Endothelial cell of umbilical vein (primary cell): Measurements from ENCODE around the gene NHSL2. TPM values are rescaled to one million over a fixed set of nuclear protein-coding genes. Genes with fewer than 3 reads are reported as not detected.

Source experiments
- BruUV-seq: library from RNA; stranded (reverse); fragments of 400-500 nt; replicated peaks from 2 replicates; lab custom pipeline; 2021; lab: Mats Ljungman, UMichigan
- CTCF ChIA-PET: fragments of 300-600, 350-600 bp; sonication (Branson Sonifier 250); formaldehyde crosslinking; loops from one replicate; lab custom pipeline; 2021; ENCODE audit warnings: antibody characterized with exemption, inconsistent platforms; lab: Charles Lee
- POLR2A ChIA-PET: fragments of 300-600, 350-600 bp; sonication (Branson Sonifier 250); formaldehyde crosslinking; loops from one replicate; lab custom pipeline; 2021; ENCODE audit warnings: antibody characterized with exemption, inconsistent platforms; lab: Charles Lee
- DNase-seq: peaks from one replicate; pipeline ENCODE4 v3.0.0-alpha.2; 2011; ENCODE audit warnings: low read depth, low spot score
- FAIRE-seq: peaks from 2 replicates; lab custom pipeline; 2011; peaks lifted over from hg19 to GRCh38; lab: Jason Lieb, UNC
- H2AFZ ChIP-seq: 2 replicates; pipeline ENCODE4 v1.6.0; 2012; ENCODE audit warnings: low read depth, low read length, control low read depth, inconsistent platforms
- H3K27ac ChIP-seq: 2 replicates; pipeline ENCODE4 v1.5.1; 2011; ENCODE audit warnings: low read depth, mild to moderate bottlenecking, control low read depth, low read length, moderate library complexity; ENCODE audit not compliant: insufficient read depth
- H3K27me3 ChIP-seq, 2 experiments: 2 replicates each; pipeline versions ENCODE4 v1.6.0 to v1.6.1; 2011; ENCODE audit warnings: low read length in 2 of 2, mixed read lengths in 1 of 2; ENCODE audit not compliant: control insufficient read depth in 2 of 2, insufficient read depth in 2 of 2
- H3K36me3 ChIP-seq, 2 experiments: 2 replicates in 1 of 2; 3 replicates in 1 of 2; pipeline ENCODE4 v1.5.1; 2011; ENCODE audit warnings: low read length in 2 of 2, mild to moderate bottlenecking in 1 of 2, moderate library complexity in 1 of 2; ENCODE audit not compliant: control insufficient read depth in 2 of 2, insufficient read depth in 2 of 2; ENCODE audit errors: extremely low read depth in 1 of 2
- H3K4me1 ChIP-seq: 3 replicates; pipeline ENCODE4 v1.5.1; 2011; ENCODE audit warnings: mild to moderate bottlenecking, low read length; ENCODE audit not compliant: control insufficient read depth, insufficient read depth; ENCODE audit errors: extremely low read depth
- H3K4me2 ChIP-seq: 2 replicates; pipeline ENCODE4 v1.6.1; 2011; ENCODE audit warnings: low read length, control low read depth, mixed read lengths; ENCODE audit not compliant: insufficient read depth
- H3K4me3 ChIP-seq, 3 experiments: fragments of 200-600 bp in 1 of 3; sonication (generic), shearing (Covaris generic) in 1 of 3; replicated peaks in 1 of 3; 2 replicates each; pipeline ENCODE4 v1.5.1; 2011 to 2016; ENCODE audit warnings: control low read depth in 3 of 3, low read length in 3 of 3, mild to moderate bottlenecking in 2 of 3, inconsistent platforms in 1 of 3, low read depth in 1 of 3, moderate library complexity in 1 of 3; ENCODE audit not compliant: insufficient read depth in 1 of 3
- H3K79me2 ChIP-seq: 2 replicates; pipeline ENCODE4 v1.6.0; 2012; ENCODE audit warnings: low read length, inconsistent platforms; ENCODE audit not compliant: control insufficient read depth, insufficient read depth
- H3K9ac ChIP-seq: replicated peaks from 2 replicates; pipeline ENCODE3; 2011; ENCODE audit warnings: low read length, control low read depth; ENCODE audit not compliant: insufficient read depth; ENCODE audit errors: extremely low read depth
- H3K9me1 ChIP-seq: replicated peaks from 3 replicates; pipeline ENCODE4 v1.6.0; 2011; ENCODE audit warnings: mild to moderate bottlenecking, low read length; ENCODE audit not compliant: control insufficient read depth, insufficient read depth; ENCODE audit errors: extremely low read depth
- H3K9me3 ChIP-seq: replicated peaks from 2 replicates; pipeline ENCODE4 v1.5.1; 2012; ENCODE audit warnings: low read length, inconsistent platforms; ENCODE audit not compliant: control insufficient read depth, insufficient read depth
- H4K20me1 ChIP-seq: replicated peaks from 2 replicates; pipeline ENCODE3; 2011; ENCODE audit warnings: mild to moderate bottlenecking, low read length; ENCODE audit not compliant: control insufficient read depth, insufficient read depth; ENCODE audit errors: extremely low read depth
- CTCF ChIP-seq, 2 donors: IDR thresholded peaks; 1 replicate in 1 of 2; 2 replicates in 1 of 2; pipeline ENCODE4 v1.5.1; 2011; ENCODE audit warnings: low read length in 2 of 2, mild to moderate bottlenecking in 2 of 2, moderate library complexity in 2 of 2, control low read depth in 1 of 2, inconsistent platforms in 1 of 2, low read depth in 1 of 2; ENCODE audit not compliant: insufficient read depth in 1 of 2; ENCODE audit errors: extremely low read depth in 1 of 2
- EZH2 ChIP-seq: IDR thresholded peaks from 2 replicates; pipeline ENCODE4 v1.6.1; 2012; ENCODE audit warnings: borderline replicate concordance, low read depth, mild to moderate bottlenecking, moderate library complexity, low read length, inconsistent platforms; ENCODE audit not compliant: severe bottlenecking
- FOS ChIP-seq: IDR thresholded peaks from 2 replicates; pipeline ENCODE4 v1.6.1; 2011; ENCODE audit warnings: mild to moderate bottlenecking, low read length, moderate library complexity, borderline replicate concordance; ENCODE audit not compliant: insufficient read depth
- GATA2 ChIP-seq: IDR thresholded peaks from 2 replicates; pipeline ENCODE4 v1.7.0; 2011; ENCODE audit warnings: low read depth, mild to moderate bottlenecking, moderate library complexity, mixed read lengths, low read length; ENCODE audit not compliant: insufficient read length, insufficient read depth
- JUN ChIP-seq: IDR thresholded peaks from 2 replicates; pipeline ENCODE4 v1.6.1; 2011; ENCODE audit warnings: borderline replicate concordance, low read depth; ENCODE audit not compliant: insufficient read length, insufficient read depth
- MAX ChIP-seq: IDR thresholded peaks from 2 replicates; pipeline ENCODE4 v1.6.1; 2011; ENCODE audit not compliant: insufficient read depth, insufficient read length
- MYC ChIP-seq: IDR thresholded peaks from one replicate; pipeline ENCODE4 v1.6.1; 2011; ENCODE audit warnings: mild to moderate bottlenecking, low read depth, low read length
- POLR2A ChIP-seq: IDR thresholded peaks from 2 replicates; pipeline ENCODE4 v1.6.1; 2012; ENCODE audit warnings: low read depth, mild to moderate bottlenecking, control low read depth, low read length
- POLR2AphosphoS5 ChIP-seq: IDR thresholded peaks from 2 replicates; pipeline ENCODE4 v1.6.1; 2012; ENCODE audit warnings: low read depth, mild to moderate bottlenecking, control low read depth, low read length, moderate library complexity; ENCODE audit not compliant: insufficient read depth
- dilution Hi-C: fragments of 300-500 bp; cut with MboI; formaldehyde crosslinking; loops from one replicate; pipeline ENCODE4 v1.15.0; 2019; ENCODE audit warnings: low sequenced_read_pairs; ENCODE audit not compliant: extremely low pct_ligation_motif_present
- intact Hi-C: fragments of 100-400 bp; cut with micrococcal nuclease; formaldehyde crosslinking; loops from one replicate; pipeline ENCODE4 v1.10.0; 2022
- polyA plus RNA-seq, 4 experiments: library from polyadenylated mRNA; depleted of rRNA in 3 of 4; stranded (reverse) in 3 of 4; unstranded in 1 of 4; fragments of >200 nt; gene quantifications; 2 replicates each; pipeline versions ENCODE4 v1.2.1 to v1.2.3, GENCODE V29; 2011 to 2012; ENCODE audit warnings: missing spikeins in 1 of 4
- total RNA-seq: library from RNA; stranded (reverse); gene quantifications from 2 replicates; pipeline ENCODE4 v1.2.3, GENCODE V29; 2021

The NHSL2 gene
- total and polyA plus RNA-seq, 2 donors (not counting 3 experiments of a cell fraction or from before 2014, with no cell fraction given), result 23.5 to 49.9 TPM

- Histone ChIP-seq H3K27ac (no peak overlapping the region), H3K4me1 (no peaks in the 10 kb centered on the region), H3K9ac (no peak overlapping the region), H3K79me2 (no peaks in the 10 kb centered on the region), H3K27me3 (no peaks in the 10 kb centered on the region), H3K9me1 (no peaks in the 10 kb centered on the region), H2AFZ (no peak overlapping the region), H3K9me3 (no peaks in the 10 kb centered on the region), H3K4me2 (no peak overlapping the region), H4K20me1 (no peaks in the 10 kb centered on the region), H3K36me3 (no peaks in the 10 kb centered on the region), H3K4me3 (no peak overlapping the region)
- BruUV-seq, result no TSS peak
- FAIRE-seq (no peak), DNase-seq (no peak)
- dilution Hi-C loops (no loop called here), intact Hi-C loops (no loop called here)
- POLR2A ChIA-PET, result no interaction called here
- TF ChIP-seq MAX (no peak), FOS (no peak), JUN (no peak), GATA2 (no peak), EZH2 (no peak), MYC (no peak)
- CTCF ChIA-PET, result interaction anchor here (1.3 kb wide), 1 partner anchor 45 kb away, joined by 3 read pairs; no protein-coding TSS in a partner anchor
Measured at GRCh38 chrX:71953946-71954345, 43.3 kb downstream of the NHSL2 start.

- TF ChIP-seq EZH2 (no peak), POLR2A (no peak), POLR2AphosphoS5 (no peak), CTCF (IDR thresholded peaks at IDR 0.05; ENCODE audit: extremely low read depth in 1 of 2, insufficient read depth in 1 of 2, low read depth in 1 of 2, low read length in 2 of 2) (no peak), MAX (no peak), MYC (no peak), JUN (no peak)
- no peak overlapping the region for H3K4me2 ChIP-seq
- H2AFZ ChIP-seq, result no peak overlapping the region
- dilution Hi-C loops, result no loop called here
- H3K4me3 ChIP-seq, result no peak overlapping the region
- H3K9me1 ChIP-seq, result no peaks in the 10 kb centered on the region
- BruUV-seq, result no TSS peak
- no peaks in the 10 kb centered on the region for H4K20me1 ChIP-seq
- no peaks in the 10 kb centered on the region for H3K27me3 ChIP-seq
- H3K9me3 ChIP-seq, result no peaks in the 10 kb centered on the region
- DNase-seq (peak; percentile 32), FAIRE-seq (no peak)
- no peaks in the 10 kb centered on the region for H3K36me3 ChIP-seq
- H3K4me1 ChIP-seq, result no peaks in the 10 kb centered on the region
- no peaks in the 10 kb centered on the region for H3K79me2 ChIP-seq
- ChIA-PET CTCF (interaction anchor here (1.3 kb wide), 1 partner anchor 44 kb away, joined by 3 read pairs; no protein-coding TSS in a partner anchor), POLR2A (no interaction called here)
- intact Hi-C loops, result no loop called here
- no peak overlapping the region for H3K9ac ChIP-seq
- no peak overlapping the region for H3K27ac ChIP-seq
Measured at GRCh38 chrX:71954458-71954857, 43.8 kb downstream of the NHSL2 start.
